Panc1 (cell line): Measurements from ENCODE around the gene MMD2. TPM values are rescaled to one million over a fixed set of nuclear protein-coding genes. Genes with fewer than 3 reads are reported as not detected.

Experiments
- ATAC-seq: fragments of 200-7000 bp; cut with Tn5 transposase; 2 replicates; pipeline ENCODE4 v1.9.1; 2020; ENCODE audit warnings: mild to moderate bottlenecking, moderate library complexity
- BruUV-seq: library from RNA; stranded (reverse); fragments of 400-500 nt; replicated peaks from 2 replicates; lab custom pipeline; 2021; lab: Mats Ljungman, UMichigan
- CTCF ChIA-PET: fragments of 300-600 bp; sonication (Branson Sonifier 250); formaldehyde crosslinking; loops from one replicate; lab custom pipeline; 2022; ENCODE audit warnings: antibody characterized with exemption; lab: Charles Lee
- POLR2A ChIA-PET: fragments of 300-600 bp; sonication (Branson Sonifier 250); formaldehyde crosslinking; loops from one replicate; lab custom pipeline; 2022; ENCODE audit warnings: antibody characterized with exemption; lab: Charles Lee
- DNase-seq: peaks from one replicate; pipeline ENCODE4 v3.0.0-alpha.2; 2010; ENCODE audit warnings: low read depth, low spot score
- H3K27ac ChIP-seq: 2 replicates; pipeline ENCODE4 v1.5.1; 2011; ENCODE audit warnings: mild to moderate bottlenecking, low read length, inconsistent platforms
- H3K27me3 ChIP-seq: fragments of 200-500 bp; sonication (Bioruptor generic); 2 replicates; pipeline ENCODE4 v1.6.0; 2014; ENCODE audit warnings: low read length, inconsistent platforms; ENCODE audit not compliant: control insufficient read depth, insufficient read depth
- H3K36me3 ChIP-seq: fragments of 200-500 bp; sonication (Bioruptor generic); 2 replicates; pipeline ENCODE4 v1.5.1; 2014; ENCODE audit warnings: inconsistent platforms, mild to moderate bottlenecking, low read length, moderate library complexity; ENCODE audit not compliant: control insufficient read depth, insufficient read depth
- H3K4me1 ChIP-seq: 2 replicates; pipeline ENCODE4 v1.5.1; 2011; ENCODE audit warnings: inconsistent platforms, mild to moderate bottlenecking, low read length, moderate library complexity; ENCODE audit not compliant: control insufficient read depth, insufficient read depth
- H3K4me3 ChIP-seq, 2 experiments: 2 replicates each; pipeline ENCODE4 v1.5.1; 2011 to 2012; ENCODE audit warnings: low read depth in 2 of 2, low read length in 2 of 2, mild to moderate bottlenecking in 2 of 2, inconsistent platforms in 1 of 2, moderate library complexity in 1 of 2
- H3K9me3 ChIP-seq: fragments of 200-500 bp; sonication (Bioruptor generic); 2 replicates; pipeline ENCODE4 v1.5.1; 2014; ENCODE audit warnings: low read depth, mild to moderate bottlenecking, inconsistent platforms, low read length, moderate library complexity; ENCODE audit not compliant: control insufficient read depth, insufficient read depth
- POLR2AphosphoS5 ChIP-seq: IDR thresholded peaks from 2 replicates; pipeline ENCODE4 v1.6.1; 2012; ENCODE audit warnings: mild to moderate bottlenecking, low read depth, low read length, moderate library complexity
- SIN3A ChIP-seq: IDR thresholded peaks from 2 replicates; pipeline ENCODE4 v1.6.1; 2012; ENCODE audit warnings: low read depth, mild to moderate bottlenecking, low read length, moderate library complexity, borderline replicate concordance; ENCODE audit not compliant: insufficient read depth
- TCF7L2 ChIP-seq: IDR thresholded peaks from 2 replicates; pipeline ENCODE4 v1.6.1; 2011; ENCODE audit warnings: mild to moderate bottlenecking, low read depth, low read length, inconsistent platforms
- in situ Hi-C: cut with HindIII; loops from 2 replicates; pipeline ENCODE4 v1.10.0; 2016; ENCODE audit warnings: low sequenced_read_pairs, low pct_unique_long_range_greater_than_20kb
- intact Hi-C: fragments of 100-400 bp; cut with micrococcal nuclease; formaldehyde crosslinking; loops from one replicate; pipeline ENCODE4 v1.10.0; 2022; ENCODE audit not compliant: unreplicated experiment
- total RNA-seq: library from RNA; stranded (reverse); gene quantifications from one replicate; pipeline ENCODE4 v1.2.1, GENCODE V29; 2021; ENCODE audit not compliant: unreplicated experiment
- TF ChIP-seq, protein P1 (sequence below), 2 experiments: IDR thresholded peaks; 2 replicates each; pipeline ENCODE4 v1.6.1; 2011 to 2012; ENCODE audit warnings: low read depth in 2 of 2, control low read depth in 1 of 2, low read length in 1 of 2, mild to moderate bottlenecking in 1 of 2, moderate library complexity in 1 of 2; ENCODE audit not compliant: insufficient read depth in 1 of 2
- TF ChIP-seq, protein P2 (sequence below): fragments of 450-650 bp; IDR thresholded peaks from 2 replicates; pipeline ENCODE4 v1.5.1; 2017; ENCODE audit warnings: mild to moderate bottlenecking

Gene MMD2
- total RNA-seq, 1 experiment from 2014 or later: not detected

GRCh38 chr7:4889682-4890081 is 69.3 kb downstream of the MMD2 start:
- DNase-seq (no peak), ATAC-seq (no peak)
- Histone ChIP-seq H3K27me3 (no peaks in the 10 kb centered on the region), H3K36me3 (no peaks in the 10 kb centered on the region), H3K9me3 (no peaks in the 10 kb centered on the region), H3K27ac (no peak overlapping the region), H3K4me1 (no peaks in the 10 kb centered on the region), H3K4me3 (no peak overlapping the region)
- TF ChIP-seq, protein P1, sequence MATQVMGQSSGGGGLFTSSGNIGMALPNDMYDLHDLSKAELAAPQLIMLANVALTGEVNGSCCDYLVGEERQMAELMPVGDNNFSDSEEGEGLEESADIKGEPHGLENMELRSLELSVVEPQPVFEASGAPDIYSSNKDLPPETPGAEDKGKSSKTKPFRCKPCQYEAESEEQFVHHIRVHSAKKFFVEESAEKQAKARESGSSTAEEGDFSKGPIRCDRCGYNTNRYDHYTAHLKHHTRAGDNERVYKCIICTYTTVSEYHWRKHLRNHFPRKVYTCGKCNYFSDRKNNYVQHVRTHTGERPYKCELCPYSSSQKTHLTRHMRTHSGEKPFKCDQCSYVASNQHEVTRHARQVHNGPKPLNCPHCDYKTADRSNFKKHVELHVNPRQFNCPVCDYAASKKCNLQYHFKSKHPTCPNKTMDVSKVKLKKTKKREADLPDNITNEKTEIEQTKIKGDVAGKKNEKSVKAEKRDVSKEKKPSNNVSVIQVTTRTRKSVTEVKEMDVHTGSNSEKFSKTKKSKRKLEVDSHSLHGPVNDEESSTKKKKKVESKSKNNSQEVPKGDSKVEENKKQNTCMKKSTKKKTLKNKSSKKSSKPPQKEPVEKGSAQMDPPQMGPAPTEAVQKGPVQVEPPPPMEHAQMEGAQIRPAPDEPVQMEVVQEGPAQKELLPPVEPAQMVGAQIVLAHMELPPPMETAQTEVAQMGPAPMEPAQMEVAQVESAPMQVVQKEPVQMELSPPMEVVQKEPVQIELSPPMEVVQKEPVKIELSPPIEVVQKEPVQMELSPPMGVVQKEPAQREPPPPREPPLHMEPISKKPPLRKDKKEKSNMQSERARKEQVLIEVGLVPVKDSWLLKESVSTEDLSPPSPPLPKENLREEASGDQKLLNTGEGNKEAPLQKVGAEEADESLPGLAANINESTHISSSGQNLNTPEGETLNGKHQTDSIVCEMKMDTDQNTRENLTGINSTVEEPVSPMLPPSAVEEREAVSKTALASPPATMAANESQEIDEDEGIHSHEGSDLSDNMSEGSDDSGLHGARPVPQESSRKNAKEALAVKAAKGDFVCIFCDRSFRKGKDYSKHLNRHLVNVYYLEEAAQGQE (IDR thresholded peaks at IDR 0.05; ENCODE audit: insufficient read depth in 1 of 2, low read depth in 2 of 2, low read length in 1 of 2): no peak
- TF ChIP-seq SIN3A (no peak), TCF7L2 (no peak), POLR2AphosphoS5 (no peak)
- TF ChIP-seq, protein P2, sequence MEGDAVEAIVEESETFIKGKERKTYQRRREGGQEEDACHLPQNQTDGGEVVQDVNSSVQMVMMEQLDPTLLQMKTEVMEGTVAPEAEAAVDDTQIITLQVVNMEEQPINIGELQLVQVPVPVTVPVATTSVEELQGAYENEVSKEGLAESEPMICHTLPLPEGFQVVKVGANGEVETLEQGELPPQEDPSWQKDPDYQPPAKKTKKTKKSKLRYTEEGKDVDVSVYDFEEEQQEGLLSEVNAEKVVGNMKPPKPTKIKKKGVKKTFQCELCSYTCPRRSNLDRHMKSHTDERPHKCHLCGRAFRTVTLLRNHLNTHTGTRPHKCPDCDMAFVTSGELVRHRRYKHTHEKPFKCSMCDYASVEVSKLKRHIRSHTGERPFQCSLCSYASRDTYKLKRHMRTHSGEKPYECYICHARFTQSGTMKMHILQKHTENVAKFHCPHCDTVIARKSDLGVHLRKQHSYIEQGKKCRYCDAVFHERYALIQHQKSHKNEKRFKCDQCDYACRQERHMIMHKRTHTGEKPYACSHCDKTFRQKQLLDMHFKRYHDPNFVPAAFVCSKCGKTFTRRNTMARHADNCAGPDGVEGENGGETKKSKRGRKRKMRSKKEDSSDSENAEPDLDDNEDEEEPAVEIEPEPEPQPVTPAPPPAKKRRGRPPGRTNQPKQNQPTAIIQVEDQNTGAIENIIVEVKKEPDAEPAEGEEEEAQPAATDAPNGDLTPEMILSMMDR: no peak
- CTCF ChIA-PET: no interaction called here
- BruUV-seq: no TSS peak
- in situ Hi-C loops (no loop called here), intact Hi-C loops (no loop called here)
- POLR2A ChIA-PET: no interaction called here

DNA sequence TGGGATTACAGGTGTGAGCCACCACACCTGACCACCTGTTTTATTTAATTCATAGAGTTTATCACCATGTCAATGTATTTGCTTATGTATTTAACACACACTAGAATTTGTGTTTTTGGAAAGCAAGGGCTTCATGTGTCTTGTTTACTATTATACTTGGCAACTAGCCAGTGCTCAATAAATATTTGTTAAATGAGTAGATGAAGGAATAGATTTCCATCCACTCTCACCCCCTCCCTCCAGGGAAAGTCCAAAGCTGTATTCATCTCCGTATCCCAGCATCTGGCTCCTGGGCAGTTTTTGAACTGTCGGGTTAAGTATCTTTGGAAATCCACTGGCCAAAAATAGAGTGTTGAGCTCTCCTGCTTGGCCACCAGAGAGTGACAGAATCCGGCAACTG is 70.8 kb downstream of the MMD2 start:
- no peak for TF ChIP-seq SIN3A
- TF ChIP-seq, protein P2: no peak
- TF ChIP-seq, protein P1 (IDR thresholded peaks at IDR 0.05; ENCODE audit: insufficient read depth in 1 of 2, low read depth in 2 of 2, low read length in 1 of 2): no peak
- no peak for TF ChIP-seq POLR2AphosphoS5
- TF ChIP-seq TCF7L2: no peak
- no peak overlapping the region for H3K27ac ChIP-seq
- DNase-seq (no peak), ATAC-seq (no peak)
- no peak overlapping the region for H3K4me3 ChIP-seq
- ChIA-PET CTCF (interaction anchor here (0.5 kb wide), 1 partner anchor 90 kb away, joined by 3 read pairs; no protein-coding TSS in a partner anchor), POLR2A (no interaction called here)
- BruUV-seq: no TSS peak
- in situ Hi-C loops (no loop called here), intact Hi-C loops (no loop called here)
- H3K4me1 ChIP-seq: no peaks in the 10 kb centered on the region
- H3K27me3 ChIP-seq: no peaks in the 10 kb centered on the region
- H3K9me3 ChIP-seq: no peaks in the 10 kb centered on the region
- no peaks in the 10 kb centered on the region for H3K36me3 ChIP-seq
